Mucosa of descending colon (tissue), 3 donors: ENCODE results near the gene GPR89A. TPM values are rescaled to one million over a fixed set of nuclear protein-coding genes. Genes with fewer than 3 reads are reported as not detected.
"Not testable (repeated sequence)": the region's sequence is repeated elsewhere in the genome, so short reads cannot be mapped to it uniquely, and the experiment has no call there.

ENCODE experiments used
- ATAC-seq: fragments of 200-7000 bp; cut with Tn5 transposase; one replicate; pipeline ENCODE4 v1.9.1; 2020; ENCODE audit warnings: mild to moderate bottlenecking, moderate library complexity
- DNase-seq, 3 donors: peaks; one replicate each; pipeline ENCODE4 v3.0.0-alpha.2; 2020
- H3K36me3 ChIP-seq: fragments of 200-600 bp; one replicate; pipeline ENCODE4 v1.8.0; 2021; ENCODE audit warnings: low read depth, mild to moderate bottlenecking
- H3K4me1 ChIP-seq: fragments of 200-600 bp; one replicate; pipeline ENCODE4 v1.8.0; 2021; ENCODE audit warnings: low read depth, mild to moderate bottlenecking
- H3K4me3 ChIP-seq: fragments of 200-600 bp; one replicate; pipeline ENCODE4 v1.8.0; 2021; ENCODE audit warnings: mild to moderate bottlenecking
- H3K9me3 ChIP-seq: fragments of 200-600 bp; one replicate; pipeline ENCODE4 v1.8.0; 2021; ENCODE audit warnings: mild to moderate bottlenecking
- intact Hi-C, 2 donors: fragments of 100-400 bp; cut with DNase I in 1 of 2; cut with micrococcal nuclease in 1 of 2; formaldehyde crosslinking; loops; one replicate each; pipeline versions ENCODE4 v1.11.0 to v1.11.1; 2022; cut with DNase I, micrococcal nuclease
- total RNA-seq, 3 donors: library from RNA; stranded (reverse); fragmentation: NEBNext Ultra II Directional in 2 of 3; extraction: Animal tissue kit (Norgen Biotek cat#: 25700) in 2 of 3; gene quantifications; one replicate each; pipeline versions ENCODE4 v1.2.1 to v1.2.4, GENCODE V29; 2021 to 2023
- donor health status: DM: no; HTN: no; CAD: no; lungs with moderate emphysema.
- donor health status: DM: no; HTN: no; CAD: no.
- donor health status: DM: no; HTN: yes; CAD: no.

GPR89A gene
- total RNA-seq, 3 donors from 2014 or later: 14.4 to 19.4 (median 17.8) TPM

DNA sequence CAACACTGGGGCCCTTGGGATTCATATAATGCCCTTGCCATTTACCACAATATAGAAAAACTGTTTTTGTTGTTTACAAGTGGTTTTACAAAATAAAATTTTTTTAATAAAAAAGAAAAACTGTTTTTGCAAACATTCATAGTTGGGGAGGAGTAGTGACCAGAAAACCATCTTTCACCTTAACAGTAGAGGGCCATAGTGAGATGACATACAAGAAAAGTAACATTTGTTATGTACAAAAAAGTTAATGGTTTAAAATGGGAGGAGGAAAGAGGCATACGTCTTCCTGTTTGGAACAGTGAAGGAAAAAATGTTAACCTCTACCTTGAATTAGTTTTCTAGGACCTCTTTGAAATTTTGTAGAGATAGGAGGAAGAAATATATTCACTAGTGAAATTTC lies 28.4 kb downstream of the GPR89A start:
- H3K36me3 ChIP-seq, H3K4me3 ChIP-seq, H3K9me3 ChIP-seq, intact Hi-C loops, ATAC-seq, H3K4me1 ChIP-seq, DNase-seq: not testable (repeated sequence)

DNA sequence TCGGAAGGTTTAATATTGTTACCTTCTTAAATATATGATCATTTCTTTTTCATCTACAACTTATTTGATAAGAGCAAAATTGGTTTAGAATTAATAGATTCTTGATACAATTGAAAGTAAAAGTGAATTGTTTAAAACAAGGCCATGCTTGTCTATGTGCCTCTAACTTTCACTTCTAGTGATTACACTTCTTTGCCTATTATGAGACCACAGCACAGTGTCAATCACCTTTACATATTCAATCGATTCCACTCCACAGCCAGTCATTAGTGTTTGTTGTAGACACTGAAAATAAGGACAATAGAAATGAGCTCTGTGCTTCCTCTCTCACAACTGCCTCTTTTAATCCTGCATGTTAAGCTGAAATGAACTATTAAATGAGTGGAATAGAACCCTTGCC lies 34.1 kb downstream of the GPR89A start:
- H3K36me3 ChIP-seq, H3K4me1 ChIP-seq, ATAC-seq, intact Hi-C loops, H3K9me3 ChIP-seq, DNase-seq, H3K4me3 ChIP-seq: not testable (repeated sequence)

DNA sequence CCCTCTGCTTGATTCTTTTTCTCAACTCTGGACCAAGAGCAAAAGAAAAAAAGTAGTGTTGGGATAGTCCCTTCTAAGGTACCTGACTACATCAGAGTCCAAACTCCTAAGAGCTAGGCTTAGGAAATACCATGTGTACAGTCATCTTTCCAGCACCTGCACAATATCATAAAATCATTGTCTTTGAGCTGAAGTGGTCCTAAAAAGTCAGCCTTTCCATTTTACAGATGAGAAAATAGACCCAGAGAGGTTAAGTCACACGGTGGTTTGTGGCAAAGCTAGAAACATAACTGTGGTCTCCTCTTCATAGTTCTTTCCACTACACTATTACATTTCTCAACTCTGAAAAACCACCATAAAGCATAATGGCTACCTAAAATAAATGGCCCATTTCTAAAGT lies 36.2 kb downstream of the GPR89A start:
- intact Hi-C loops: not testable (repeated sequence)

DNA sequence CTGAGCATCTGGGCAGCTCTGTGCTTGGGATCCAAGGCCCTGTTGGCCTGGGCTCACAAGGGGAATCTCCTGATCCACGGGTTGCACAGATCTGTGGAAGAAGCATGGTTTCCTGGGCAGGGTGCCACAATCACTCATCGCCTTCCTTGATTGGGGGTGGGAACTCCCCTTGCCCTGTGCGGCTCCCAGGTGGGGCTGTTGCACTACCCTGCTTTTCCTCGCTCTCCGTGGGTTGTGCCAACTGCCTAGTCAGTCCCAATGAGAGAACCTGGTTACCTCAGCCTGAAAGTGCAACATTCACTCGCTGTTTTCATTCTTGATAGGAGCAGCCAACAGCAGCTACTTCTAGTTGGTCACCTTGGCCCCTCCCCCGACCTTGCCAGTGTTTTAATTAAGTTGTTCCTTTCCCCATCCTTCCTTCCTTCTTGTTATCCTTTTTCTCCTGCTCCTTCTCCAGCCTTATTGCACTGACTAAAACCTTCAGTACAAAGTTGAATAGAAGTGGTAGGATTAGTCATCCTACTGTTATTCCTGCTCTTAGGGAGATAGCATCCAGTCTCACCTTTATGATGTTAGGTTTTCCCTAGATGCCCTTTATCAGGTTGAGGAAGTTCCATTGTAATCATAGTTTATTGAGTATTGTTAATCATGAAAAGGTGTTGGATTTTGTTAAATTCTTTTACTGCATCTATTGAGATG lies 48.6 kb downstream of the GPR89A start:
- DNase-seq, ATAC-seq, H3K4me3 ChIP-seq, H3K36me3 ChIP-seq, H3K9me3 ChIP-seq, intact Hi-C loops, H3K4me1 ChIP-seq: not testable (repeated sequence)

More for the DNA sequence above, 36.2 kb downstream of the GPR89A start:
- DNase-seq, ATAC-seq, H3K4me3 ChIP-seq, H3K9me3 ChIP-seq, H3K4me1 ChIP-seq, H3K36me3 ChIP-seq: not testable (repeated sequence)

DNA sequence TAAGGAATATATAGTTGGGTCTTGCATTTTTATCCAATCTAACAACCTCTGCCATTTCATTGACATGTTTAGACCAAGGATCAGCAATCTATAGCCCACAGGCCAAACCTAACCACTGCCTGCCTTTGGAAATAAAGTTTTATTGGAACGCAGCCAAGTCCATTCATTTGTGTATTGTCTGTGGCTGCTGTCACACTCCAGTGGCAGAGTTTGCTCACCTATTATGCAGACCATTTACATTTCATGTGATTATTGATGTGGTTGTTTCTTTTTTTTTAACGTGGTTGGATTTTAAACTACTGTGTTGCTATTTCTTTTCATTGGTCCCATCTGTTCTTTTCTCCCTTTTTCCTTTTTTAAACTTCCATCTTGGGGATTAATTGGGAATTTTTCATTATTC lies 54.7 kb downstream of the GPR89A start:
- intact Hi-C loops, H3K4me3 ChIP-seq: not testable (repeated sequence)

DNA sequence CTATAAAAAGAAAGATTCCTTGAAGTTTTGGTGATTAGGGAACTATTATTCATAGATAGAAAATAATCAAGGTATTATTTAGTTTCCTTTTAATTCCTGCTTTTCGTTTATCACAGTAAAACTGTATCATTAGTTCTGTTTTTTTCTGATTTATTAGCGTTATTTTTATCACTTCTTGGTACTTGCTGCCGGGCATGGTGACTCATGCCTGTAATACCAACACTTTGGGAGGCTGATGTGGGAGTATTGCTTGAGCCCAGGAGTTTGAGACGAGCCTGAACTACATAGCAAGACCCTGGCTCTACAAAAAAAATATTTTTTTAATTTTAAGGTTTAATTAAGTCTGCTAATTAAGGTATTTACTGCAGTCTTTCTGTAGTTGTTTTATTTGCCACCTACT lies 57.2 kb downstream of the GPR89A start:
- DNase-seq, intact Hi-C loops, H3K4me3 ChIP-seq, H3K9me3 ChIP-seq, ATAC-seq, H3K36me3 ChIP-seq, H3K4me1 ChIP-seq: not testable (repeated sequence)

More for the DNA sequence above, 54.7 kb downstream of the GPR89A start:
- H3K36me3 ChIP-seq, ATAC-seq, DNase-seq, H3K9me3 ChIP-seq, H3K4me1 ChIP-seq: not testable (repeated sequence)

DNA sequence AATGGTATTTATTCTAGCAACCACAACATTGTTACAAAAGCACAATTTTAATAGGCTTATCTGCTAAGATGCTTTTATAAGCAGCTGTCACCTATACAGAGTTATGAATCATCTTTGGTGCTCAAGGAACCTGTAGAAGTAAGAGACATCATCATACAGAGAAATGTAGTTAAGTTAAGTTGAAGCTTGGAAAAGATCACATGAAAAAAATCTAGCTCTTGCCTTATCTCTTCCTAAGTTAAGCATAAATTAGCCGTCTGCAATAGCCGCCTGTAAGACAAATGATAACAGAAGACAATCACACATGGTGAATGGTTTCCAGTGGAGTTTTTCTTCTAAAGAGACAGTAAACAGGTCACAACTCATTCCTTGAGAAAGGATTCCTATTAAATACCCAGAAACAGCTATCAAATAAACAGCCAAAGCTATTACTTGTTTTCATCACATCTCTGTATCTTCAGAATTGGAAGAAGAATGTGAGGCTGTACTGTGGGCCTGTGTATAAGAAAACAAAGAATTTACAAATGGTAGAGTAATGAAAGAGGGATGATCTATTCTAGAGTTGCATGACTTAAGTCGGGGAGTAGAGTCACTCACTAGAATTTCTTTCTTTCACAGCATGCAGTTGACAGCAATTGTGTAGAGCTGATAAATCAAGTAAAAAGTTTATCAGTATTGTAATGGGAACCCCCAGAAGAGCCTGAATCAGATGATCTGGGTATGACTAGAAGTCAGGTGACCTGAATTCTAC lies 63.4 kb downstream of the GPR89A start:
- H3K36me3 ChIP-seq, DNase-seq, H3K4me1 ChIP-seq, H3K4me3 ChIP-seq, intact Hi-C loops, ATAC-seq, H3K9me3 ChIP-seq: not testable (repeated sequence)

DNA sequence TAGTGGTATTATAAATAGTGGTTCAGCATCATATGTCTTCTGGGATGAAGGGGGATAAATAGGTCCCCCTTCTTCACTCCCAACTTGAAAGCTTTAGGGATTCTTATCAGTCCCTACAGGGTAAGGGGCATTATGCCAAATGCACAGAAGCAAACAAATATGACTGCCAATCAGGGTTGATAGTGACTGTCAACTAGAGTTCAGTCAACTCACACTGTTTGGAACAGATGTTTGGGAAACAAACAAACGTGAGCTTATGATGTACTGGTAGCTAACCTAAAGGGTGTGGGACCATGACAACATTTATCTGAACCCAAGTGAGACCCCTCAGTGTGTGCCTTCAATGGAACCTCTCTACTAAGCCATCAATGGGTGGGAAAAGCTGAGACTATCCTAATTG lies 65.4 kb downstream of the GPR89A start:
- H3K36me3 ChIP-seq, H3K4me3 ChIP-seq: not testable (repeated sequence)

DNA sequence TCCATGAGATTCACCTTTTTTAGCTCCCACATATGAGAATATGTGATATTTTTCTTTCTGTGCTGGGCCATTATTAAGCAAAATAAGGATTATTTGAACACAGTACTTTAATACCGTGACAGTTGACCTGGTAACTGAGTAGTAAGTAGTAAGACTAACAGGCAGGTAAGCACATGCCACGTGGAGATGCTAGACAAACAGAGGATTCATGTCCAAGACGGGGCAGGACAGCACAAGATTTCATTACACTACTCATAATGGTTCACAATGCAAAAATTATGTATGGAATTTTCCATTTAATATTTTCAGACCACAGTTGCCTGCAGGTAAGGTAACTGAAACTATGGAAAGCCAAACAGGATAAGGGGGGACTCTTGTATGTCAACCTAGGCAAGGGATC lies 77.1 kb downstream of the GPR89A start:
- ATAC-seq, DNase-seq, H3K9me3 ChIP-seq, H3K36me3 ChIP-seq, H3K4me3 ChIP-seq, H3K4me1 ChIP-seq, intact Hi-C loops: not testable (repeated sequence)

More for the DNA sequence above, 65.4 kb downstream of the GPR89A start:
- intact Hi-C loops, ATAC-seq, DNase-seq, H3K4me1 ChIP-seq, H3K9me3 ChIP-seq: not testable (repeated sequence)

DNA sequence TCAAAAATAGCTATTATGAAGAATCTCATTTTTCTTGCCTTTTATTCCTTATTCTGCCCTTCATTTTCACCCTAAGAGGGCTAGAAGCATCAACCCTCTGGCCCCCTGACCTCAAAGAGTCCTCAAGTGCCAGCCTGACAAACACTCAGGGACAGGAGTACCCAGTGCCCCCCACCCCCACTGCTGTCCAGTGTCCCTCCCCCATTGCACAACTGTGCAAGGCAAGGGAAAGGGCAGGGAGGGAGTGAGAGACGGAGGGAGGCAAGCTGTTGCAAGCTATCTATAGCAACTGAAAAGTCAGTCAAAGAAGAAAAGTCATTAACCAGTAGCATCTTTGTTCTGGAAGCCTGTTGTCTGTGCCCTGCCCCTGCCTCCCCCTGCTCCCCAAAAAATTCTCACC lies 78.3 kb downstream of the GPR89A start:
- H3K4me1 ChIP-seq, DNase-seq, H3K9me3 ChIP-seq, H3K36me3 ChIP-seq, H3K4me3 ChIP-seq, intact Hi-C loops, ATAC-seq: not testable (repeated sequence)
